H1 (cell line): ENCODE results near the gene WFDC11. TPM values are rescaled to one million over a fixed set of nuclear protein-coding genes. Genes with fewer than 3 reads are reported as not detected.

Experiments
- ATF2 ChIP-seq: IDR thresholded peaks from 2 replicates; pipeline ENCODE4 v1.6.1; 2012; ENCODE audit warnings: low read length, inconsistent platforms
- BACH1 ChIP-seq: IDR thresholded peaks from 2 replicates; pipeline ENCODE4 v1.6.1; 2012; ENCODE audit warnings: low read length, improper control_type of control experiment
- CHD2 ChIP-seq: IDR thresholded peaks from 2 replicates; pipeline ENCODE4 v1.6.1; 2012; ENCODE audit warnings: low read length, improper control_type of control experiment
- GTF2F1 ChIP-seq: IDR thresholded peaks from 2 replicates; pipeline ENCODE4 v1.6.1; 2012; ENCODE audit warnings: low read depth, low read length, improper control_type of control experiment, borderline replicate concordance
- NRF1 ChIP-seq: IDR thresholded peaks from 2 replicates; pipeline ENCODE4 v1.6.1; 2011; ENCODE audit warnings: mild to moderate bottlenecking, low read depth, low read length, improper control_type of control experiment
- POU5F1 ChIP-seq: IDR thresholded peaks from 2 replicates; pipeline ENCODE4 v1.6.1; 2011; ENCODE audit warnings: low read depth, mild to moderate bottlenecking, low read length, moderate library complexity
- RFX5 ChIP-seq: IDR thresholded peaks from 2 replicates; pipeline ENCODE4 v1.6.1; 2011; ENCODE audit warnings: low read depth, low read length, improper control_type of control experiment, borderline replicate concordance
- TAF1 ChIP-seq: IDR thresholded peaks from 2 replicates; pipeline ENCODE4 v1.6.1; 2011; ENCODE audit warnings: mild to moderate bottlenecking, low read depth, low read length
- polyA plus RNA-seq, 7 experiments: library from polyadenylated mRNA; depleted of rRNA in 3 of 7; stranded (reverse) in 5 of 7; unstranded in 2 of 7; fragments of >200 nt in 5 of 7; fragments of 200-250 nt in 2 of 7; gene quantifications; 1 replicate in 5 of 7; 2 replicates in 1 of 7; 4 replicates in 1 of 7; pipeline versions ENCODE4 v1.2.1 to v1.2.3, GENCODE V29; 2011 to 2013; ENCODE audit warnings: missing spikeins in 2 of 7, mixed read lengths in 2 of 7
- total RNA-seq: library from RNA; stranded (reverse); fragmentation: NEBNext Ultra II Directional; extraction: Animal tissue kit (Norgen Biotek cat#: 25700); gene quantifications from 2 replicates; pipeline ENCODE4 v1.2.1, GENCODE V29; 2021

The WFDC11 gene
- total and polyA plus RNA-seq, 2 of the 8 experiments (the other 6 are each of a cell fraction or from before 2014, with no cell fraction given): not detected

- TF ChIP-seq RFX5 (no peak), ATF2 (no peak), POU5F1 (no peak), BACH1 (no peak), GTF2F1 (no peak), NRF1 (no peak), CHD2 (no peak), TAF1 (no peak)
- TF ChIP-seq, all 59 proteins: peak for 0
These were observed 52.4 kb downstream of the WFDC11 start (continued) for GRCh38 chr20:45617591-45617990.
